ENCODE measurements around the gene KRTAP10-12. TPM values are rescaled to one million over a fixed set of nuclear protein-coding genes. Genes with fewer than 3 reads are reported as not detected.

KRTAP10-12 gene
- total and polyA plus RNA-seq, 2 of the 13 experiments (the other 11 are each of a cell fraction or from before 2014, with no cell fraction given): not detected

- TF ChIP-seq ZSCAN21 (CRISPR knock-in tag; IDR thresholded peaks at IDR 0.05; ENCODE audit: borderline replicate concordance) (no peak), ZNF235 (CRISPR knock-in tag; IDR thresholded peaks at IDR 0.05; ENCODE audit: borderline replicate concordance) (no peak), ZIK1 (CRISPR knock-in tag; IDR thresholded peaks at IDR 0.05; ENCODE audit: borderline replicate concordance, low read depth) (no peak), ZNF232 (CRISPR knock-in tag; IDR thresholded peaks at IDR 0.05; ENCODE audit: borderline replicate concordance) (no peak), KLF15 (CRISPR knock-in tag; IDR thresholded peaks at IDR 0.05; ENCODE audit: borderline replicate concordance) (no peak), MTERF4 (CRISPR knock-in tag; IDR thresholded peaks at IDR 0.05) (no peak), BHLHE40 (IDR thresholded peaks at IDR 0.05; ENCODE audit: low read length) (no peak), SNAPC5 (CRISPR knock-in tag; IDR thresholded peaks at IDR 0.05; ENCODE audit: borderline replicate concordance) (no peak), ZNF367 (CRISPR knock-in tag; IDR thresholded peaks at IDR 0.05; ENCODE audit: borderline replicate concordance) (no peak), GMEB1 (CRISPR knock-in tag; IDR thresholded peaks at IDR 0.05; ENCODE audit: borderline replicate concordance) (no peak), PRDM4 (CRISPR knock-in tag; IDR thresholded peaks at IDR 0.05; ENCODE audit: borderline replicate concordance) (no peak)
Measured at GRCh38 chr21:44677881-44678280, 19.1 kb upstream of the KRTAP10-12 start (continued).
